Mucosa of descending colon (tissue), 3 donors: Measurements from ENCODE around the gene CCAR1. TPM values are rescaled to one million over a fixed set of nuclear protein-coding genes. Genes with fewer than 3 reads are reported as not detected.
"Not testable (repeated sequence)": the region's sequence is repeated elsewhere in the genome, so short reads cannot be mapped to it uniquely, and the experiment has no call there.

Experiments used
- ATAC-seq: fragments of 200-7000 bp; cut with Tn5 transposase; one replicate; pipeline ENCODE4 v1.9.1; 2020; ENCODE audit warnings: mild to moderate bottlenecking, moderate library complexity
- DNase-seq, 3 donors: peaks; one replicate each; pipeline ENCODE4 v3.0.0-alpha.2; 2020
- H3K36me3 ChIP-seq: fragments of 200-600 bp; one replicate; pipeline ENCODE4 v1.8.0; 2021; ENCODE audit warnings: low read depth, mild to moderate bottlenecking
- H3K4me1 ChIP-seq: fragments of 200-600 bp; one replicate; pipeline ENCODE4 v1.8.0; 2021; ENCODE audit warnings: low read depth, mild to moderate bottlenecking
- H3K4me3 ChIP-seq: fragments of 200-600 bp; one replicate; pipeline ENCODE4 v1.8.0; 2021; ENCODE audit warnings: mild to moderate bottlenecking
- H3K9me3 ChIP-seq: fragments of 200-600 bp; one replicate; pipeline ENCODE4 v1.8.0; 2021; ENCODE audit warnings: mild to moderate bottlenecking
- CTCF ChIP-seq: fragments of 200-600 bp; IDR thresholded peaks from one replicate; pipeline ENCODE4 v1.8.0; 2022; ENCODE audit warnings: antibody characterized with exemption, mild to moderate bottlenecking
- intact Hi-C, 2 donors: fragments of 100-400 bp; cut with DNase I in 1 of 2; cut with micrococcal nuclease in 1 of 2; formaldehyde crosslinking; loops; one replicate each; pipeline versions ENCODE4 v1.11.0 to v1.11.1; 2022; cut with DNase I, micrococcal nuclease
- total RNA-seq, 3 donors: library from RNA; stranded (reverse); fragmentation: NEBNext Ultra II Directional in 2 of 3; extraction: Animal tissue kit (Norgen Biotek cat#: 25700) in 2 of 3; gene quantifications; one replicate each; pipeline versions ENCODE4 v1.2.1 to v1.2.4, GENCODE V29; 2021 to 2023
- donor health status: DM: no; HTN: no; CAD: no; lungs with moderate emphysema.
- donor health status: DM: no; HTN: no; CAD: no.
- donor health status: DM: no; HTN: yes; CAD: no.

Gene CCAR1
- total RNA-seq, 3 donors from 2014 or later, result 45.6 to 58.2 (median 49.1) TPM

GRCh38 chr10:68756246-68756645 lies 35.2 kb downstream of the CCAR1 start:
- intact Hi-C loops, result no loop called here
- no peak for ATAC-seq
- H3K36me3 ChIP-seq, result peaks cover 26% of the 10 kb centered on the region
- no peak for DNase-seq
- H3K4me3 ChIP-seq, result no peak overlapping the region
- H3K9me3 ChIP-seq, result no peaks in the 10 kb centered on the region
- no peaks in the 10 kb centered on the region for H3K4me1 ChIP-seq
- TF ChIP-seq CTCF, result no peak

GRCh38 chr10:68756766-68757165 lies 35.7 kb downstream of the CCAR1 start:
- no peaks in the 10 kb centered on the region for H3K9me3 ChIP-seq
- TF ChIP-seq CTCF, result no peak
- H3K36me3 ChIP-seq, result peaks cover 30% of the 10 kb centered on the region
- ATAC-seq (no peak), DNase-seq (no peak)
- no peak overlapping the region for H3K4me3 ChIP-seq
- H3K4me1 ChIP-seq, result no peaks in the 10 kb centered on the region
- intact Hi-C loops, result no loop called here

GRCh38 chr10:68759223-68759863 lies 38.3 kb downstream of the CCAR1 start:
- H3K4me3 ChIP-seq, result no peak overlapping the region
- TF ChIP-seq CTCF, result no peak
- peaks cover 30% of the 10 kb centered on the region for H3K36me3 ChIP-seq
- ATAC-seq, result no peak
- no peaks in the 10 kb centered on the region for H3K4me1 ChIP-seq
- H3K9me3 ChIP-seq, result no peaks in the 10 kb centered on the region
- DNase-seq, result no peak
- intact Hi-C loops, result no loop called here

DNA sequence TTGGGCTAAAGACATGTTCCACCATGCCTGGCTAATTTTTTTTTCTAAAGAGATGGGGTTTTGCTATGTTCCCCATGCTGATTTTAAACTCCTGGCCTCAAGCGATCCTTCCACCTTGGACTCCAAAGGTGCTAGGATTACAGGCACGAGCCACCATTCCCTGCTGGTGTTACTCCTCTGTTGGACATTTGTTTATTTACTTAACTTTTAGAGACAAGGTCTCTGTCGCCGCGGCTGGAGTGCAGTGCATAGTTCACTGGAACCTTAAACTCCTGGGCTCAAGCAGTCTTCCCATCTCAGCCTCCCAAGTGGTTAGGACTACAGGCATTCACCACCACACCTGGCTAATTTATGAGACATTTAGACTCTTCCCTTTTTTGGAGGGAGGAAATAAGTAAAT lies 38.9 kb downstream of the CCAR1 start:
- TF ChIP-seq CTCF, result no peak
- Histone ChIP-seq H3K9me3 (no peaks in the 10 kb centered on the region), H3K4me1 (no peaks in the 10 kb centered on the region), H3K36me3 (peaks cover 25% of the 10 kb centered on the region), H3K4me3 (no peak overlapping the region)
- no peak for ATAC-seq
- DNase-seq, result no peak
- intact Hi-C loops, result no loop called here

DNA sequence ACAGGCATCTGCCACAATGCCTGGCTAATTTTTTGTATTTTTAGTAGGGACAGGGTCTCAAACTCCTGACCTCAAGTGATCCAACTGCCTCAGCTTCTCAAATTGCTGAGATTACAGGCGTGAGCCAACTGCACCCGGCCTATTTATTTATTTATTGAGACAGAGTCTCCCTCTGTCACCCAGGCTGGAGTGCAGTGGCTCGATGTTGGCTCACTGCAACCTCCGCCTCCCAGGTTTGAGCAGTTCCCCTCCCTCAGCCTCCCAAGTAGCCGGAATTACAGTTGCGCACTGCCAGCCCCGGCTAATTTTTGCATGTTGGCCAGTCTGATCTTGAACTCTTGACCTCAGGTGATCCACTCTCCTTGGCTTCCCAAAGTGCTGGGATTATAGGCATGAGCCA lies 46.4 kb downstream of the CCAR1 start:
- DNase-seq, H3K9me3 ChIP-seq, H3K4me3 ChIP-seq, ATAC-seq, H3K4me1 ChIP-seq, intact Hi-C loops: not testable (repeated sequence)
- H3K36me3 ChIP-seq, result peaks cover 23% of the 10 kb centered on the region

GRCh38 chr10:68781613-68782574 lies 60.9 kb downstream of the CCAR1 start:
- H3K36me3 ChIP-seq, result no peaks in the 10 kb centered on the region

More at GRCh38 chr10:68781613-68782574, 60.9 kb downstream of the CCAR1 start:
- DNase-seq (no peak), ATAC-seq (no peak)
- intact Hi-C loops, result no loop called here
- H3K9me3 ChIP-seq, result no peaks in the 10 kb centered on the region
- no peak overlapping the region for H3K4me3 ChIP-seq
- no peak for TF ChIP-seq CTCF
- H3K4me1 ChIP-seq, result no peaks in the 10 kb centered on the region
